ENCODE measurements around the gene HLCS. TPM values are rescaled to one million over a fixed set of nuclear protein-coding genes. Genes with fewer than 3 reads are reported as not detected.

Gene HLCS
- total RNA-seq, 1 donor from 2014 or later, result 10.7 TPM

DNA sequence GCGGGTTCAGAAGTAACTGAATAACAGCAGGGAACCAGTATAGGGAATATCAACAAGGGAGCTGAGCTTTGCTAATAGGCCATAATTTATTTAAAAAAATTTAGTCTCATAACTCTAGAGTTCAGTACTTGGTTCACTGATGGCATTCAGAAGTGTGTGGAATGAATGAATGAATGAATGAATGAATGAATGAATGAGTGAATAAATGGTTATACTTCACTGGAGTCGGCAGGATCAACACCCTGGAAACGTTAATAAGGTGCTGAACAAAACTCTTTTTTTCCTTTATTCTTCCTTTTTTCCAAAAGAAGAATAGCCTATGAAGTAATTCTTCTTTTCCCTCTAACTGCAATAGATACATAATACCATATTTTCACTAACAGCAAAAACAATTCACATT is 138.3 kb downstream of the HLCS start:
- Histone ChIP-seq H3K27ac (no peak overlapping the region), H3K9me3 (no peaks in the 10 kb centered on the region), H3K27me3 (no peaks in the 10 kb centered on the region), H3K4me3 (no peak overlapping the region), H3K4me1 (no peaks in the 10 kb centered on the region), H3K36me3 (peaks cover 0 to 3% of the 10 kb centered on the region in 2 donors)
- TF ChIP-seq, protein P1, sequence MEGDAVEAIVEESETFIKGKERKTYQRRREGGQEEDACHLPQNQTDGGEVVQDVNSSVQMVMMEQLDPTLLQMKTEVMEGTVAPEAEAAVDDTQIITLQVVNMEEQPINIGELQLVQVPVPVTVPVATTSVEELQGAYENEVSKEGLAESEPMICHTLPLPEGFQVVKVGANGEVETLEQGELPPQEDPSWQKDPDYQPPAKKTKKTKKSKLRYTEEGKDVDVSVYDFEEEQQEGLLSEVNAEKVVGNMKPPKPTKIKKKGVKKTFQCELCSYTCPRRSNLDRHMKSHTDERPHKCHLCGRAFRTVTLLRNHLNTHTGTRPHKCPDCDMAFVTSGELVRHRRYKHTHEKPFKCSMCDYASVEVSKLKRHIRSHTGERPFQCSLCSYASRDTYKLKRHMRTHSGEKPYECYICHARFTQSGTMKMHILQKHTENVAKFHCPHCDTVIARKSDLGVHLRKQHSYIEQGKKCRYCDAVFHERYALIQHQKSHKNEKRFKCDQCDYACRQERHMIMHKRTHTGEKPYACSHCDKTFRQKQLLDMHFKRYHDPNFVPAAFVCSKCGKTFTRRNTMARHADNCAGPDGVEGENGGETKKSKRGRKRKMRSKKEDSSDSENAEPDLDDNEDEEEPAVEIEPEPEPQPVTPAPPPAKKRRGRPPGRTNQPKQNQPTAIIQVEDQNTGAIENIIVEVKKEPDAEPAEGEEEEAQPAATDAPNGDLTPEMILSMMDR (IDR thresholded peaks at IDR 0.05), result no peak
- DNase-seq (ENCODE audit: low spot score in 2 of 2), result no peak
- intact Hi-C loops (cut with DNase I), result no loop called here

DNA sequence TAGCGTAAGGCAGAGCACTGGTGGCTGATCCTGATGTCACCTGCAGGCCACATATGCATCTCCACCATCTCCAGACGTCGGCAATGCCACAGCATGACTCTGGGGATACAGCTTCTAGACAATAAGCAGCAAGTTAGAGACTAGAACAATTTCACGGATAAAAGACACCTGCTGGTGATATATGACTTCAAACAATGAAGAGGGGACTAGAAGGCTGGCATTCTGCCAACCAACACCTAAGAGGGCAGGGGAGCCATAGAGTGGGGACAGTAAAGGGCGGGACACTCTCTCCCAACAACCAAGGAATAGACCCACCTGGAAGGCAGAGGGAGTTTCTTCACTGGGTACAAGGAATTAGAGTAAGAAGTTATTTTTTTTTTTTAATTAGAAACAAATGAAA is 140.8 kb downstream of the HLCS start:
- Histone ChIP-seq H3K36me3 (peaks cover 0 to 3% of the 10 kb centered on the region in 2 donors), H3K4me1 (no peaks in the 10 kb centered on the region), H3K9me3 (no peaks in the 10 kb centered on the region), H3K27me3 (no peaks in the 10 kb centered on the region), H3K27ac (no peak overlapping the region), H3K4me3 (no peak overlapping the region)
- TF ChIP-seq, protein P1 (IDR thresholded peaks at IDR 0.05), result no peak
- DNase-seq (ENCODE audit: low spot score in 2 of 2), result no peak
- intact Hi-C loops (cut with DNase I), result no loop called here

DNA sequence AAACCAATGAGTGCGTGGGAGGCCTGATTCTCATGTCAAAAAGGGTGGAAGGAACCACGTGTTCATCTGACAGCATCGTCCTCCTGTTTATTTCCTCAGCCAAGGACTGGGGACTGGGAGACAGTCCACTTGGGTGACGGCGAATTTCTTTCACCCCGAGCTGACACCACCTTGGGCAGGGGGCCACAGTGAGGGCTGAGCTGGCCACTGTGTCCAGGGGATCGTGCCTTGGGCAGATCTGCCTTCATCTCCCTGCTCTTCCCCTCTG is 145.5 kb downstream of the HLCS start:
- Histone ChIP-seq H3K9me3 (no peaks in the 10 kb centered on the region), H3K36me3 (peaks cover 0 to 3% of the 10 kb centered on the region in 2 donors), H3K4me1 (no peaks in the 10 kb centered on the region), H3K4me3 (no peak overlapping the region), H3K27me3 (no peaks in the 10 kb centered on the region), H3K27ac (no peak overlapping the region)
- intact Hi-C loops (cut with DNase I), result no loop called here
- TF ChIP-seq, protein P1 (IDR thresholded peaks at IDR 0.05), result no peak
- no peak for DNase-seq (ENCODE audit: low spot score in 2 of 2)

DNA sequence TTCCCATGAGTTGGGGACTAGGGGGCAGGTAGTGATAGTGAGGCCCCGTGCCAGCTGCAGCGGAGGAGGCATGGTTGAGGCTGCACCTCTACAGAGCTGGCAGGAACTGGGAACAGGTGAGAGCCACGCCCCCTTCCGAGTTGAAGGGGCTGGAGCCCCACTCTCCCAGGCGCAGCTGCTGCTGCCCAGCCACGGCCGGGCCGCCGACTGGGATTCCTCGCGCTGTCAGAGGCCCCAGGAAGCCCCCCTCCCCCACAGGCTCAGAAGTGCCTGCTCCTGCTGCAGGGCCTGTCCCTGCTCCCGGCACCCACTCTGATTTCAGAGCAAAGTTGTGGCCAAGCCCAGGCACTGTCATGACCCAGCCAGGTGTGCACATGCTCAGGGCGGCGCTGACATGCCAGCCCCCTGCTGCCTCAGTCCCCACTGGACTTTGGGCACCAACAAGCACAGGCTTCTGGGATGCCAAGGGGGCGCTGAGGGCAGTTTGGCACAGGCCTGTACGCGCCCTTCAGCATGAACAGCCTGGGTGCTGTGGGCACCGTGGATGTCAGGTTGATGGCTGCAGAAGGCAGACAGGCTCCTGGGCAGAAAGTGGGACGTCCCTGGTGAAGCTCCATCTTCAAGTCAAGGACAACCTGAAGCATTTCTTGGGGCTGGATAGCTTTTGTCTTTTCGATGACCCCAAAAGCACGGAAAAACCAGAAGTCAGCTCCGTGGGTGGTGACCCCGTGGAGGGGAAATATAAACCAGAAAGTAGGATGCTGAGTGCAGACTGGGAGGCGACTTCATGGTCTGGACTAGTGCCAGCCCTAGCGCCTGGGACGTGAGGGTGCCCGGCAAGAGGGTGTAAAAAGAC is 146.1 kb downstream of the HLCS start:
- TF ChIP-seq, protein P1 (IDR thresholded peaks at IDR 0.05), result no peak
- DNase-seq (ENCODE audit: low spot score in 2 of 2), result no peak
- intact Hi-C loops (cut with DNase I), result no loop called here

DNA sequence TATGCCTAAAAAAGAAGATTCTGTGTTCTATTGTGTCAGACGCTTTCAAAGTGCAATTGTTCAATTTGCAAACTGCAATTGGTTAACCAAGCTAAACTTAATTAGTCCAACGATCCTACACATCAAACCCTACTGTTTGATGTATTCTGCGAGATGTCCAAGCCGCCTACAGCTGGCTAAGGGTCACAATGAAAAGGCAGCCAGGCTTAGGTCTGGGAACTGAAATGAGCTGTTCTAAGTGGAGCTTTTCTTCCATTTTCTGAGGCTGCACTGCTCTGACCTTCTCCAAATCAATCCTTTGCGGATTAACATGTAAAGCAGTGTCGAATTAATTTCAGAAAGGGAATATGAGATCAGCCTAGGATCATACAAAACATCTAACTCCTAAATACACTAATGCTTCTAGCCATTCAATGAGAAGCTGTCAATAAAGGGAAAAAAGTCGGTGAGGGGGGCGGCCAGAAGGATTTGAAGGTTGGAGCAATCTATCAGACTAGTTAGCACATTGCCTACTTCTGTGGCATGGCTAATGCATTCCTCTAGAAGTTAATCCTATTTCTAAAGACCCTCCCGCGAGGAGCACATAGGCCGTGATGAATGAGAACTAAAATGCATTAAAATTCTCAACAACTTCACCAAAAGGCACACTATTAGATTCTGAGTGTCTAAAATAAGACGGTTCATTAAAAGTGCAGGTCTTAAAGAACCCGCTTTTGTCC is 148.6 kb downstream of the HLCS start:
- Histone ChIP-seq H3K9me3 (no peaks in the 10 kb centered on the region), H3K27ac (no peak overlapping the region), H3K4me3 (no peak overlapping the region), H3K27me3 (no peaks in the 10 kb centered on the region), H3K4me1 (no peaks in the 10 kb centered on the region), H3K36me3 (no peaks in the 10 kb centered on the region)
- DNase-seq (ENCODE audit: low spot score in 2 of 2), result no peak
- TF ChIP-seq, protein P1 (IDR thresholded peaks at IDR 0.05), result no peak
- intact Hi-C loops (cut with DNase I), result no loop called here

More for the DNA sequence above, 146.1 kb downstream of the HLCS start:
- Histone ChIP-seq H3K4me1 (no peaks in the 10 kb centered on the region), H3K4me3 (no peak overlapping the region), H3K27me3 (no peaks in the 10 kb centered on the region), H3K36me3 (peaks cover 0 to 3% of the 10 kb centered on the region in 2 donors), H3K9me3 (no peaks in the 10 kb centered on the region), H3K27ac (no peak overlapping the region)

All from ascending aorta (tissue), 2 donors.